ENCODE data around the gene SUCNR1.
"Not testable (repeated sequence)": the region's sequence is repeated elsewhere in the genome, so short reads cannot be mapped to it uniquely, and the experiment has no call there.

Gene SUCNR1

DNA sequence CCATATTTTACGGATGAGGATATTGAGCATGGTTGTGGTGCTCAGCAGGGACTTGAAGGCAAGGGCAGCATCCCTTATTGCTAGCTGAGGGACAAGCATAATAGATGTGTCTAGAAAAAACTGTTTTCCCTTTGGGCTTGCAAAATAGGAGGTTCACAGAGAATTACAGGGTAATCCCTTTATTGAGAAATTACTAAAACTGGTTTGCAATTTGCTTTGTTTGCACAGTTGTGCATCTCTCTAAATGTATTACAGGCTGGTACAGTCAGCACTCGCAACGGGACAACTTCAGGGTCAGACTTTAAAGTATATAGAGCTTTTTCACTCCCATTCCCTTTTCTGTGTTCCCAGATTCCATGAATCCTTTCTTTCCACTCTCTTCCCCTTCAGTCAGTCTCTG, 51.3 kb downstream of the SUCNR1 start:
- TF ChIP-seq, protein P1, sequence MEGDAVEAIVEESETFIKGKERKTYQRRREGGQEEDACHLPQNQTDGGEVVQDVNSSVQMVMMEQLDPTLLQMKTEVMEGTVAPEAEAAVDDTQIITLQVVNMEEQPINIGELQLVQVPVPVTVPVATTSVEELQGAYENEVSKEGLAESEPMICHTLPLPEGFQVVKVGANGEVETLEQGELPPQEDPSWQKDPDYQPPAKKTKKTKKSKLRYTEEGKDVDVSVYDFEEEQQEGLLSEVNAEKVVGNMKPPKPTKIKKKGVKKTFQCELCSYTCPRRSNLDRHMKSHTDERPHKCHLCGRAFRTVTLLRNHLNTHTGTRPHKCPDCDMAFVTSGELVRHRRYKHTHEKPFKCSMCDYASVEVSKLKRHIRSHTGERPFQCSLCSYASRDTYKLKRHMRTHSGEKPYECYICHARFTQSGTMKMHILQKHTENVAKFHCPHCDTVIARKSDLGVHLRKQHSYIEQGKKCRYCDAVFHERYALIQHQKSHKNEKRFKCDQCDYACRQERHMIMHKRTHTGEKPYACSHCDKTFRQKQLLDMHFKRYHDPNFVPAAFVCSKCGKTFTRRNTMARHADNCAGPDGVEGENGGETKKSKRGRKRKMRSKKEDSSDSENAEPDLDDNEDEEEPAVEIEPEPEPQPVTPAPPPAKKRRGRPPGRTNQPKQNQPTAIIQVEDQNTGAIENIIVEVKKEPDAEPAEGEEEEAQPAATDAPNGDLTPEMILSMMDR (IDR thresholded peaks at IDR 0.05), result no peak
- no peak overlapping the region for H3K4me3 ChIP-seq (ENCODE audit: low read depth in 1 of 2, low read length in 1 of 2)
- no peaks in the 10 kb centered on the region for H3K36me3 ChIP-seq
- H3K9me3 ChIP-seq, result no peaks in the 10 kb centered on the region
- H3K4me1 ChIP-seq (ENCODE audit: control insufficient read depth in 1 of 2, insufficient read depth in 1 of 2, low read depth in 1 of 2, low read length in 1 of 2), result no peaks in the 10 kb centered on the region
- no peaks in the 10 kb centered on the region for H3K27me3 ChIP-seq
- no peak overlapping the region for H3K27ac ChIP-seq

DNA sequence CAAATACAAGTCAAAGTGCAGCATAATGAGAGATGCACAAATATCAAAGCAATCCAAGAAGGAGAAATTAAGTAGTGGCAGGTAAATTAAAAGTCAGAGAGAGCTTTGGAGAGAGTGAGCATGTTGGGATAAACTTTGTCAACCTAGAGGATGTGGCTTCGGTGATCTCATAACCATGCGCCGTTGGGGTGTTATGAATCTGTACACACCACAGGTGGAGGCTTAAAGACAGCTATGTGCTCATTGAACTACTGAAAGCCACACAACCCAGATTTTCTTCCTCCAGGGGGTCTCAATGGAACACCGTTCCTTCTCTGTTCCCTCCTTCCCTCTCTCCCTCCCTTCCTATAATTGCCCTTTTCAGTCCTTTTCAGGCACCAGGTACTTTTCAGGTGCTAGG, 52.0 kb downstream of the SUCNR1 start:
- Histone ChIP-seq H3K4me3 (ENCODE audit: low read depth in 1 of 2, low read length in 1 of 2) (no peak overlapping the region), H3K27me3 (no peaks in the 10 kb centered on the region), H3K27ac (no peak overlapping the region), H3K36me3 (no peaks in the 10 kb centered on the region), H3K4me1 (ENCODE audit: control insufficient read depth in 1 of 2, insufficient read depth in 1 of 2, low read depth in 1 of 2, low read length in 1 of 2) (no peaks in the 10 kb centered on the region), H3K9me3 (no peaks in the 10 kb centered on the region)
- TF ChIP-seq, protein P1 (IDR thresholded peaks at IDR 0.05), result no peak

GRCh38 chr3:151925876-151926275, 52.4 kb downstream of the SUCNR1 start:
- H3K9me3 ChIP-seq, result no peaks in the 10 kb centered on the region
- H3K27ac ChIP-seq, result no peak overlapping the region
- no peak overlapping the region for H3K4me3 ChIP-seq (ENCODE audit: low read depth in 1 of 2, low read length in 1 of 2)
- H3K36me3 ChIP-seq, result no peaks in the 10 kb centered on the region
- H3K27me3 ChIP-seq, result no peaks in the 10 kb centered on the region
- no peaks in the 10 kb centered on the region for H3K4me1 ChIP-seq (ENCODE audit: control insufficient read depth in 1 of 2, insufficient read depth in 1 of 2, low read depth in 1 of 2, low read length in 1 of 2)
- TF ChIP-seq, protein P1 (IDR thresholded peaks at IDR 0.05), result no peak

GRCh38 chr3:151926956-151927355, 53.5 kb downstream of the SUCNR1 start:
- Histone ChIP-seq H3K27me3 (no peaks in the 10 kb centered on the region), H3K9me3 (no peaks in the 10 kb centered on the region), H3K27ac (no peak overlapping the region), H3K36me3 (no peaks in the 10 kb centered on the region), H3K4me1 (ENCODE audit: control insufficient read depth in 1 of 2, insufficient read depth in 1 of 2, low read depth in 1 of 2, low read length in 1 of 2) (no peaks in the 10 kb centered on the region), H3K4me3 (ENCODE audit: low read depth in 1 of 2, low read length in 1 of 2) (no peak overlapping the region)
- TF ChIP-seq, protein P1 (IDR thresholded peaks at IDR 0.05), result no peak

GRCh38 chr3:151927915-151928525, 54.6 kb downstream of the SUCNR1 start:
- not testable (repeated sequence) for H3K27me3 ChIP-seq; H3K27ac ChIP-seq; H3K4me3 ChIP-seq (ENCODE audit: low read depth in 1 of 2, low read length in 1 of 2); H3K36me3 ChIP-seq; H3K9me3 ChIP-seq; H3K4me1 ChIP-seq (ENCODE audit: control insufficient read depth in 1 of 2, insufficient read depth in 1 of 2, low read depth in 1 of 2, low read length in 1 of 2)

DNA sequence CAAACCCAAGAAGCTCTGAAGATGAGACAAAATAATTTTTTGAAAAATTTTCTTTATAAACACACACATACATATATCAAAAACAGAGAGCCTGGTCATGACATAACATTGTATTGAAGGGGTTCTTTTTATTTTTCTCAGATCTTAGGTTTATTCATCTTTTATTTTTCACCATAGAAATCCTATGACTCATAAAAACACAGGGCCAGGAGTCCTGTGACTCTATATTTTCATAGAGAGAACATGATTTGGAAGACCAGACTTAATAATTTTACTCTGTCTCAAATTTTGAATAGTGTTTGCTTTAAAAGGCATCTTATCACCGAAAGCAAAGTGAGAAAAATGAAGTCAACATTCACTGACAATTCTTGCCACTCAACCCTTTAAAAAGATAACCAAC, 57.7 kb downstream of the SUCNR1 start:
- no peaks in the 10 kb centered on the region for H3K36me3 ChIP-seq

More for the DNA sequence above, 57.7 kb downstream of the SUCNR1 start:
- TF ChIP-seq, protein P1 (IDR thresholded peaks at IDR 0.05), result no peak
- H3K4me3 ChIP-seq (ENCODE audit: low read depth in 1 of 2, low read length in 1 of 2), result no peak overlapping the region
- peaks cover 21 to 32% of the 10 kb centered on the region in 2 experiments for H3K4me1 ChIP-seq (ENCODE audit: control insufficient read depth in 1 of 2, insufficient read depth in 1 of 2, low read depth in 1 of 2, low read length in 1 of 2)
- no peaks in the 10 kb centered on the region for H3K27me3 ChIP-seq
- H3K27ac ChIP-seq, result no peak overlapping the region
- H3K9me3 ChIP-seq, result no peaks in the 10 kb centered on the region
